NCI-H2107 (cell line): ENCODE data around the gene NOX5.

Experiments
- DNase-seq: peaks from one replicate; lab custom pipeline; 2025; lab: John Stamatoyannopoulos, UW

Gene NOX5

GRCh38 chr15:69100821-69101220 lies 86.3 kb downstream of the NOX5 start:
- DNase-seq: no peak

- DNase-seq: no peak
Observed at GRCh38 chr15:69104050-69104750, 89.7 kb downstream of the NOX5 start.

GRCh38 chr15:69105451-69105985 lies 91.0 kb downstream of the NOX5 start:
- DNase-seq: no peak

GRCh38 chr15:69107025-69107620 lies 92.6 kb downstream of the NOX5 start:
- DNase-seq: no peak
